SK-N-SH (cell line): ENCODE results near the gene SLC25A26. TPM values are rescaled to one million over a fixed set of nuclear protein-coding genes. Genes with fewer than 3 reads are reported as not detected.

Experiments used
- CTCF ChIA-PET: fragments of 300-600, 350-600 bp; formaldehyde crosslinking; extraction: SDS; loops from one replicate; lab custom pipeline; 2021; lab: Yijun Ruan, JAX
- POLR2A ChIA-PET: fragments of 350-600 bp; sonication (Branson Sonifier 250); formaldehyde crosslinking; extraction: SDS; loops from one replicate; lab custom pipeline; 2020; ENCODE audit warnings: antibody characterized with exemption, inconsistent platforms; lab: Yijun Ruan, JAX
- DNase-seq: peaks from one replicate; pipeline ENCODE4 v3.0.0; 2012
- H2AFZ ChIP-seq: fragments of 200-600 bp; sonication (generic); 2 replicates; pipeline ENCODE4 v1.8.1; 2016; ENCODE audit warnings: antibody characterized with exemption, mild to moderate bottlenecking, low read depth
- H3F3A ChIP-seq: fragments of 200-600 bp; sonication (generic); replicated peaks from 2 replicates; pipeline ENCODE3; 2016; ENCODE audit warnings: antibody characterized with exemption, mild to moderate bottlenecking; ENCODE audit not compliant: insufficient read depth
- H3K27ac ChIP-seq, 2 experiments: fragments of 200-500 bp in 1 of 2; fragments of 200-600 bp in 1 of 2; sonication (Bioruptor generic) in 1 of 2; sonication (generic), shearing (Covaris generic) in 1 of 2; 2 replicates each; pipeline versions ENCODE4 v1.5.1 to v1.6.1; 2014 to 2016; ENCODE audit warnings: low read depth in 2 of 2, inconsistent platforms in 1 of 2, low read length in 1 of 2, mild to moderate bottlenecking in 1 of 2, mixed read lengths in 1 of 2
- H3K27me3 ChIP-seq: fragments of 200-600 bp; sonication (generic), shearing (Covaris generic); 2 replicates; pipeline ENCODE4 v1.6.1; 2016; ENCODE audit warnings: mixed run types; ENCODE audit not compliant: insufficient read depth
- H3K36me3 ChIP-seq, 2 experiments: fragments of 200-500 bp in 1 of 2; fragments of 200-600 bp in 1 of 2; sonication (Bioruptor generic) in 1 of 2; sonication (generic) in 1 of 2; replicated peaks in 1 of 2; 2 replicates each; pipeline versions ENCODE3 to v1.5.1; 2014 to 2016; ENCODE audit warnings: low read length in 1 of 2, mild to moderate bottlenecking in 1 of 2; ENCODE audit not compliant: insufficient read depth in 2 of 2, control insufficient read depth in 1 of 2
- H3K4me1 ChIP-seq, 2 experiments: fragments of 200-500 bp in 1 of 2; fragments of 200-600 bp in 1 of 2; sonication (Bioruptor generic) in 1 of 2; sonication (generic), shearing (Covaris generic) in 1 of 2; 2 replicates each; pipeline versions ENCODE4 v1.5.1 to v1.6.1; 2014 to 2016; ENCODE audit warnings: low read depth in 1 of 2, low read length in 1 of 2, mixed run types in 1 of 2; ENCODE audit not compliant: insufficient read depth in 2 of 2, control insufficient read depth in 1 of 2
- H3K4me2 ChIP-seq: fragments of 200-600 bp; sonication (generic), shearing (Covaris generic); 2 replicates; pipeline ENCODE4 v1.6.1; 2017; ENCODE audit warnings: mixed run types
- H3K4me3 ChIP-seq, 2 experiments: fragments of 200-500 bp in 1 of 2; fragments of 200-600 bp in 1 of 2; sonication (Bioruptor generic) in 1 of 2; sonication (generic), shearing (Covaris generic) in 1 of 2; 2 replicates each; pipeline versions ENCODE4 v1.5.1 to v1.8.1; 2014 to 2016; ENCODE audit warnings: low read depth in 2 of 2, inconsistent platforms in 1 of 2, low read length in 1 of 2, mild to moderate bottlenecking in 1 of 2, mixed read lengths in 1 of 2, moderate library complexity in 1 of 2
- H3K79me2 ChIP-seq: fragments of 200-600 bp; sonication (generic); 2 replicates; pipeline ENCODE4 v1.8.1; 2017; ENCODE audit warnings: mild to moderate bottlenecking; ENCODE audit not compliant: insufficient read depth
- H3K9ac ChIP-seq: fragments of 200-600 bp; sonication (generic); 2 replicates; pipeline ENCODE4 v1.6.1; 2017; ENCODE audit warnings: mixed run types
- H3K9me2 ChIP-seq: fragments of 200-600 bp; sonication (generic); 2 replicates; pipeline ENCODE4 v1.6.1; 2017; ENCODE audit warnings: mixed run types
- H3K9me3 ChIP-seq: fragments of 200-600 bp; sonication (generic); 2 replicates; pipeline ENCODE4 v1.6.1; 2017; ENCODE audit warnings: mixed run types, mild to moderate bottlenecking, moderate library complexity
- H4K20me1 ChIP-seq: fragments of 200-600 bp; sonication (generic); 2 replicates; pipeline ENCODE4 v1.6.1; 2017; ENCODE audit warnings: mild to moderate bottlenecking, mixed run types; ENCODE audit not compliant: insufficient read depth
- ELF1 ChIP-seq: IDR thresholded peaks from 2 replicates; pipeline ENCODE4 v1.4.0; 2012
- FOSL2 ChIP-seq: IDR thresholded peaks from 2 replicates; pipeline ENCODE4 v1.4.0; 2012; ENCODE audit warnings: low read depth, mild to moderate bottlenecking, moderate library complexity, borderline replicate concordance
- GABPA ChIP-seq: IDR thresholded peaks from 2 replicates; pipeline ENCODE4 v1.4.0; 2012; ENCODE audit warnings: low read depth, mild to moderate bottlenecking
- GATA2 ChIP-seq: sonication (generic); formaldehyde crosslinking; IDR thresholded peaks from 2 replicates; pipeline ENCODE4 v1.5.0; 2020; ENCODE audit warnings: mild to moderate bottlenecking, missing genetic modification reagents
- IRF3 ChIP-seq: fragments of 150-350 bp; IDR thresholded peaks from 2 replicates; pipeline ENCODE4 v1.6.1; 2016; ENCODE audit warnings: mild to moderate bottlenecking, low read depth, low read length
- JUND ChIP-seq: IDR thresholded peaks from 2 replicates; pipeline ENCODE4 v1.4.0; 2012
- MXI1 ChIP-seq: IDR thresholded peaks from 2 replicates; pipeline ENCODE4 v1.6.1; 2012; ENCODE audit warnings: mild to moderate bottlenecking, low read depth, low read length, improper control_type of control experiment
- PBX3 ChIP-seq: IDR thresholded peaks from 2 replicates; pipeline ENCODE4; 2012
- POLR2AphosphoS5 ChIP-seq: IDR thresholded peaks from 2 replicates; pipeline ENCODE4 v1.6.1; 2012; ENCODE audit warnings: low read depth, low read length
- RAD21 ChIP-seq: IDR thresholded peaks from 2 replicates; pipeline ENCODE4 v1.6.1; 2012; ENCODE audit warnings: mild to moderate bottlenecking, low read length
- RCOR1 ChIP-seq: fragments of 150-350 bp; IDR thresholded peaks from 2 replicates; pipeline ENCODE4 v1.6.1; 2017; ENCODE audit warnings: antibody characterized with exemption, low read length
- REST ChIP-seq: IDR thresholded peaks from 2 replicates; pipeline ENCODE4 v1.6.1; 2012; ENCODE audit warnings: mild to moderate bottlenecking, low read depth, low read length, moderate library complexity
- TAF1 ChIP-seq: IDR thresholded peaks from 2 replicates; pipeline ENCODE4 v1.6.1; 2012; ENCODE audit warnings: low read depth, mild to moderate bottlenecking, low read length, moderate library complexity, borderline replicate concordance
- TCF12 ChIP-seq: IDR thresholded peaks from 2 replicates; pipeline ENCODE4 v1.4.0; 2012
- TEAD4 ChIP-seq: IDR thresholded peaks from 2 replicates; pipeline ENCODE4 v1.4.0; 2012; ENCODE audit warnings: mild to moderate bottlenecking, borderline replicate concordance; ENCODE audit not compliant: insufficient read depth
- YY1 ChIP-seq: IDR thresholded peaks from 2 replicates; pipeline ENCODE4 v1.4.0; 2012; ENCODE audit warnings: low read depth, mild to moderate bottlenecking
- WGBS: methylation state at CpG from one replicate; pipeline ENCODE4 v1.1.6; 2017; ENCODE audit warnings: low lambda C conversion rate; 5-methylcytosine and 5-hydroxymethylcytosine counted together
- polyA plus RNA-seq, 3 experiments: library from polyadenylated mRNA; depleted of rRNA; stranded (reverse); fragments of >200 nt; gene quantifications; 2 replicates each; pipeline ENCODE4 v1.2.3, GENCODE V29; 2012
- TF ChIP-seq, protein P1 (sequence below): fragments of 200-600 bp; sonication (generic); IDR thresholded peaks from 2 replicates; pipeline ENCODE4 v1.6.1; 2017; ENCODE audit warnings: antibody characterized with exemption, mild to moderate bottlenecking, moderate library complexity
- TF ChIP-seq, protein P2 (sequence below): IDR thresholded peaks from 2 replicates; pipeline ENCODE4 v1.4.0; 2012; ENCODE audit warnings: low read depth

Gene SLC25A26
- polyA plus RNA-seq, 1 of the 3 experiments (the other 2 are of a cell fraction), result 31.8 TPM

DNA sequence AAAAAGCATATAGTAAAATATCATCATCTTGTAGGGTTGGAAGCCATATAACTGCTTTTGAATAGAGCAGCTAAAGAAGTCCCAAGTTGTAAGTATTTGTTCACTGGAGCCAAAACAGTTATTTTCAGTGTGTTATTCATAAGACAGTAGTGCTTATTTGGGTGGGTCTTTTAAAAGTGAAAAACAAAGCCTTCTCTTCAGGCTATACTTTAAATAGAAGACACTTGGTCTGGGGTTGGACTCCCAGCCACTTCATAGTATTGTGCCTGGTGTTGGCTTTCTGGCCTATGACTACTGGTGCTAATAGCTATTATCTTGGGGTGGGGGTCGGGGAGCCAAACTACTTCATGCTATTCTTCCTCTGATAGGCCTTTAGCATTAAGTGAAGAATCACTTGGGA lies 135.2 kb downstream of the SLC25A26 start (continued):
- TF ChIP-seq MXI1, result no peak
- TF ChIP-seq TAF1, result no peak
- no peak for TF ChIP-seq FOSL2
- TF ChIP-seq, protein P1, sequence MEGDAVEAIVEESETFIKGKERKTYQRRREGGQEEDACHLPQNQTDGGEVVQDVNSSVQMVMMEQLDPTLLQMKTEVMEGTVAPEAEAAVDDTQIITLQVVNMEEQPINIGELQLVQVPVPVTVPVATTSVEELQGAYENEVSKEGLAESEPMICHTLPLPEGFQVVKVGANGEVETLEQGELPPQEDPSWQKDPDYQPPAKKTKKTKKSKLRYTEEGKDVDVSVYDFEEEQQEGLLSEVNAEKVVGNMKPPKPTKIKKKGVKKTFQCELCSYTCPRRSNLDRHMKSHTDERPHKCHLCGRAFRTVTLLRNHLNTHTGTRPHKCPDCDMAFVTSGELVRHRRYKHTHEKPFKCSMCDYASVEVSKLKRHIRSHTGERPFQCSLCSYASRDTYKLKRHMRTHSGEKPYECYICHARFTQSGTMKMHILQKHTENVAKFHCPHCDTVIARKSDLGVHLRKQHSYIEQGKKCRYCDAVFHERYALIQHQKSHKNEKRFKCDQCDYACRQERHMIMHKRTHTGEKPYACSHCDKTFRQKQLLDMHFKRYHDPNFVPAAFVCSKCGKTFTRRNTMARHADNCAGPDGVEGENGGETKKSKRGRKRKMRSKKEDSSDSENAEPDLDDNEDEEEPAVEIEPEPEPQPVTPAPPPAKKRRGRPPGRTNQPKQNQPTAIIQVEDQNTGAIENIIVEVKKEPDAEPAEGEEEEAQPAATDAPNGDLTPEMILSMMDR, result no peak
- TF ChIP-seq, protein P2, sequence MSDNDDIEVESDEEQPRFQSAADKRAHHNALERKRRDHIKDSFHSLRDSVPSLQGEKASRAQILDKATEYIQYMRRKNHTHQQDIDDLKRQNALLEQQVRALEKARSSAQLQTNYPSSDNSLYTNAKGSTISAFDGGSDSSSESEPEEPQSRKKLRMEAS, result no peak
- no peak for TF ChIP-seq YY1
- no peak for TF ChIP-seq POLR2AphosphoS5
- no peak for TF ChIP-seq PBX3
- TF ChIP-seq JUND, result no peak
- no peak for TF ChIP-seq IRF3
- TF ChIP-seq TEAD4, result no peak
- no peak for TF ChIP-seq GABPA
- TF ChIP-seq RCOR1, result no peak

DNA sequence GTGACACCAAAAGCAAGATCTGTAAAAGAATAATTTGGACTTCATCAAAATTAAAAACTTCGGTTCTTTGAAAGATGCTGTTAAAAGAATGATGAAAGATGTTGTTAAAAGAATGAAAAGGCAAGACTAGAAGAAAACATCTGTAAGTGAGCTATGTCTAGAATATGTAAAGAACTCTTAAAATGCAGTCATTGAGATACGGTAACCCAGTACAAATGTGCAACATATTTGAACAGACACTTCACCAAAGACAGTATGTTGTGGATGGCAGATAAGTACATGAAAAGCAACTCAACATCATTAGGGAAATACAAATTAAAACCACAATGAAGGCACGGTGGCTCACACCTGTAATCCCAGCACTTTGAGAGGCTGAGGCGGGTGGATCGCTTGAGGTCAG lies 140.6 kb downstream of the SLC25A26 start:
- no peaks in the 10 kb centered on the region for H4K20me1 ChIP-seq
- CTCF ChIA-PET, result interaction anchor here (2.4 kb wide), 1 partner anchor 17 kb away, joined by 10 read pairs; no protein-coding TSS in a partner anchor
- H3K36me3 ChIP-seq, result no peaks in the 10 kb centered on the region
- H3K4me1 ChIP-seq, result peaks cover 0 to 5% of the 10 kb centered on the region in 2 experiments; a peak in 1 of 4 replicates
- no peak overlapping the region for H3K4me3 ChIP-seq
- no peak overlapping the region for H3K27ac ChIP-seq
- no peaks in the 10 kb centered on the region for H3K79me2 ChIP-seq
- H3K9me2 ChIP-seq, result no peaks in the 10 kb centered on the region
- no peak for DNase-seq
- POLR2A ChIA-PET, result no interaction called here
- no peak overlapping the region for H2AFZ ChIP-seq
- no peak for TF ChIP-seq YY1
- TF ChIP-seq RCOR1, result no peak
- TF ChIP-seq FOSL2, result no peak
- no peak for TF ChIP-seq REST
- TF ChIP-seq ELF1, result no peak
- TF ChIP-seq RAD21, result no peak
- TF ChIP-seq GATA2 (CRISPR knock-in tag), result no peak
- TF ChIP-seq TCF12, result no peak
- TF ChIP-seq, all 33 proteins: peak for 0
- H3K9ac ChIP-seq, result no peak overlapping the region
- H3K9me3 ChIP-seq, result no peaks in the 10 kb centered on the region
- no peaks in the 10 kb centered on the region for H3K27me3 ChIP-seq
- no peak overlapping the region for H3K4me2 ChIP-seq
- WGBS, result 95% methylated on average over 5 of the region's 5 CpGs
- H3F3A ChIP-seq, result peaks cover 9% of the 10 kb centered on the region
